Coronary artery (tissue), 2 donors: ENCODE data around the gene ZNF771.

Experiments used
- DNase-seq: peaks from one replicate; pipeline ENCODE4 v3.0.0-alpha.2; 2017; ENCODE audit warnings: low spot score
- H3K27ac ChIP-seq, 2 donors: fragments of 200-600 bp; sonication (generic); one replicate each; pipeline ENCODE4 v1.5.1; 2016 to 2019
- H3K4me3 ChIP-seq: fragments of 200-600 bp; sonication (generic); 2 replicates; pipeline ENCODE4 v1.5.1; 2016; ENCODE audit warnings: mild to moderate bottlenecking, moderate library complexity
- TF ChIP-seq, protein P1 (sequence below): fragments of 200-600 bp; sonication (generic); IDR thresholded peaks from one replicate; pipeline ENCODE4 v1.5.1; 2019; ENCODE audit warnings: antibody characterized with exemption

Gene ZNF771

GRCh38 chr16:30365200-30365599 is 42.2 kb upstream of the ZNF771 start:
- TF ChIP-seq, protein P1, sequence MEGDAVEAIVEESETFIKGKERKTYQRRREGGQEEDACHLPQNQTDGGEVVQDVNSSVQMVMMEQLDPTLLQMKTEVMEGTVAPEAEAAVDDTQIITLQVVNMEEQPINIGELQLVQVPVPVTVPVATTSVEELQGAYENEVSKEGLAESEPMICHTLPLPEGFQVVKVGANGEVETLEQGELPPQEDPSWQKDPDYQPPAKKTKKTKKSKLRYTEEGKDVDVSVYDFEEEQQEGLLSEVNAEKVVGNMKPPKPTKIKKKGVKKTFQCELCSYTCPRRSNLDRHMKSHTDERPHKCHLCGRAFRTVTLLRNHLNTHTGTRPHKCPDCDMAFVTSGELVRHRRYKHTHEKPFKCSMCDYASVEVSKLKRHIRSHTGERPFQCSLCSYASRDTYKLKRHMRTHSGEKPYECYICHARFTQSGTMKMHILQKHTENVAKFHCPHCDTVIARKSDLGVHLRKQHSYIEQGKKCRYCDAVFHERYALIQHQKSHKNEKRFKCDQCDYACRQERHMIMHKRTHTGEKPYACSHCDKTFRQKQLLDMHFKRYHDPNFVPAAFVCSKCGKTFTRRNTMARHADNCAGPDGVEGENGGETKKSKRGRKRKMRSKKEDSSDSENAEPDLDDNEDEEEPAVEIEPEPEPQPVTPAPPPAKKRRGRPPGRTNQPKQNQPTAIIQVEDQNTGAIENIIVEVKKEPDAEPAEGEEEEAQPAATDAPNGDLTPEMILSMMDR = no peak
- Histone ChIP-seq H3K4me3 (no peak overlapping the region), H3K27ac (no peak overlapping the region)
- no peak for DNase-seq

- Histone ChIP-seq H3K4me3 (no peak overlapping the region), H3K27ac (no peak overlapping the region)
- no peak for DNase-seq
- TF ChIP-seq, protein P1 = no peak
These were observed 40.9 kb upstream of the ZNF771 start for GRCh38 chr16:30366511-30366910.

DNA sequence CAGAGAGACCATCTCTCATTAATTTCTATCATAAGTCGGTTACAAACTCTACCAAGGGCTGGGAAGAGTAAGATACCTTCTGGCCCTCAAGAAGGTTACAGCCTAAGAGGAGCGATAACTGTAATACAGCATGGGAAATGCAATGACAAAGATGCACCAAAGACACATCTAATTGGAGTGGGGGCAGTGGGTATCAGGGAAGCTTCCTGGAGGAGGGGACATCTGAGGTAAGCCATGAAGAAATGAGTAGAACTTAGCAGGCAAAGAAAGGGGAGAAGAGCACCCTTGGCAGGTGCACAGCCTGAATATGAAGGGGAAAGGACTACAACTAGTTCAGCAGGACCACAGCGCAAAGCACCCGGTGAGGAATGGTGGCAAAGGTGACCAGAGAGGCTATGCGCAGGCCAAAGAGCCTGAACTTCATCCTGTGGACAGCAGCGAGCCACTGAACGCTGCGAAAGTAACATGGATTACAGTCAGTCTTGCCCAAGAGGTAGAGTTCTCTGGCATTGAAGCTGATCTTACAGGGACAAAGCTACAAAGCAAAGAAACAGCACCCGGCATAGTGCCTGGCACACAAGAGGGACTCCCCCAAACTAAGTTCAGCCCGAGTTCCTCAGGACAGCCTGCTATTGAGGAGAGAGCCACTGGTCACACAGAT is 39.9 kb upstream of the ZNF771 start:
- DNase-seq = no peak
- Histone ChIP-seq H3K27ac (peak overlapping the region in 1 of 2 donors; percentile 99), H3K4me3 (peak overlapping the region; percentile 98)
- TF ChIP-seq, protein P1 = no peak

GRCh38 chr16:30368122-30368791 is 39.1 kb upstream of the ZNF771 start:
- Histone ChIP-seq H3K4me3 (peak overlapping the region; percentile 98), H3K27ac (peak overlapping the region in 1 of 2 donors; percentile 99)

GRCh38 chr16:30368792-30369090 is 38.7 kb upstream of the ZNF771 start:
- peak overlapping the region; percentile 68 to 99 for H3K27ac ChIP-seq
- no peak for DNase-seq
- TF ChIP-seq, protein P1 = no peak
- peak overlapping the region; percentile 98 for H3K4me3 ChIP-seq

More at GRCh38 chr16:30368122-30368791, 39.1 kb upstream of the ZNF771 start:
- no peak for DNase-seq
- TF ChIP-seq, protein P1 = no peak

DNA sequence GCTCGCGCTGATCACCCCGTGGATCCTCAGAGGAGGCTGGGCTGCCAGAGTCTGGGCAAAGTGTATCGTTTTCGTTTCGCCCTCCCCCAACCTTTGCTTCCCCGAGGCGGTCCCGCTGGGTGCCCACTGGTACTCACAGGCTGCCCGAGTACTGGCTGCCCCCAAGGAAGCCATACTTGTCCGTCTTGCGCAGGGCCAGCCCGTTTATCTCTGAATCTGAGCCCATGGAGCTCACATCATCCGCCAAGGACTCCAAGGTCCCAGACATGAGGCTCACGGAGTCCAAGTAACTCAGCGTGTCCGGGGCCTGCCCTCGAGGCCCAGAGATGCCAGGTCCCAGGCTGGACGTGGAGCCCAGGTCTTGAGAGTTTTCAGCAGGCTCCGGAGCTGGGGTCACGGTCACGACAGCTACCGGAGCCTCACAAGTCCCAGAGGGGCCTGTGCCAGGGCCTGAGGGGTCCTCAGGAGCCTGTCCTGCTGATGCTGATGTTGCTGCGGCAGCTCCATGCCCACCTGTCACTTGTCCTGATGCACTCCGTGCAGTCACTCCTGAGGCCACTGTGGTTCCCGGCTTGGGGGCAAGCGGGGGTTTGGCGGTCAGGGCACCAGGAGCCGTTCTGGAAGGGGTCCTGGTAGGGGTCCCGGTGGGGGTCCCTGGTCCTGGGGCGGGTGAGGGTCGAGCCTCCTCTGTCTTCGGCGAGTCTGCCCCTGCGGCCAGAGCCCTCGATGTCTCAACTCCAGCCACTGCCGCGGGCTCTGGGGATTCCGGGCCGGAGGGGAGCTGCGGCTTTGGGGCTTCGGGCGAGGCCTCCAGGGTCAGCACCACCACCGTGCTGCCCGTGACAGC is 38.1 kb upstream of the ZNF771 start:
- TF ChIP-seq, protein P1 = no peak
- Histone ChIP-seq H3K4me3 (peak overlapping the region; percentile 98), H3K27ac (peak overlapping the region; percentile 68 to 99)
- no peak for DNase-seq
